ENCODE measurements around the gene UBE2E3. TPM values are rescaled to one million over a fixed set of nuclear protein-coding genes. Genes with fewer than 3 reads are reported as not detected.
A peak's percentile ranks its signal among the peaks of the same experiment; 100 is the strongest.

Gene UBE2E3
- total RNA-seq, 1 donor from 2014 or later: 33.8 TPM

- DNase-seq: no peak
- H3K9me3 ChIP-seq: no peaks in the 10 kb centered on the region
- TF ChIP-seq, protein P1, sequence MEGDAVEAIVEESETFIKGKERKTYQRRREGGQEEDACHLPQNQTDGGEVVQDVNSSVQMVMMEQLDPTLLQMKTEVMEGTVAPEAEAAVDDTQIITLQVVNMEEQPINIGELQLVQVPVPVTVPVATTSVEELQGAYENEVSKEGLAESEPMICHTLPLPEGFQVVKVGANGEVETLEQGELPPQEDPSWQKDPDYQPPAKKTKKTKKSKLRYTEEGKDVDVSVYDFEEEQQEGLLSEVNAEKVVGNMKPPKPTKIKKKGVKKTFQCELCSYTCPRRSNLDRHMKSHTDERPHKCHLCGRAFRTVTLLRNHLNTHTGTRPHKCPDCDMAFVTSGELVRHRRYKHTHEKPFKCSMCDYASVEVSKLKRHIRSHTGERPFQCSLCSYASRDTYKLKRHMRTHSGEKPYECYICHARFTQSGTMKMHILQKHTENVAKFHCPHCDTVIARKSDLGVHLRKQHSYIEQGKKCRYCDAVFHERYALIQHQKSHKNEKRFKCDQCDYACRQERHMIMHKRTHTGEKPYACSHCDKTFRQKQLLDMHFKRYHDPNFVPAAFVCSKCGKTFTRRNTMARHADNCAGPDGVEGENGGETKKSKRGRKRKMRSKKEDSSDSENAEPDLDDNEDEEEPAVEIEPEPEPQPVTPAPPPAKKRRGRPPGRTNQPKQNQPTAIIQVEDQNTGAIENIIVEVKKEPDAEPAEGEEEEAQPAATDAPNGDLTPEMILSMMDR (IDR thresholded peaks at IDR 0.05): no peak
These were observed 26.9 kb upstream of the UBE2E3 start for GRCh38 chr2:180953550-180953949.

DNA sequence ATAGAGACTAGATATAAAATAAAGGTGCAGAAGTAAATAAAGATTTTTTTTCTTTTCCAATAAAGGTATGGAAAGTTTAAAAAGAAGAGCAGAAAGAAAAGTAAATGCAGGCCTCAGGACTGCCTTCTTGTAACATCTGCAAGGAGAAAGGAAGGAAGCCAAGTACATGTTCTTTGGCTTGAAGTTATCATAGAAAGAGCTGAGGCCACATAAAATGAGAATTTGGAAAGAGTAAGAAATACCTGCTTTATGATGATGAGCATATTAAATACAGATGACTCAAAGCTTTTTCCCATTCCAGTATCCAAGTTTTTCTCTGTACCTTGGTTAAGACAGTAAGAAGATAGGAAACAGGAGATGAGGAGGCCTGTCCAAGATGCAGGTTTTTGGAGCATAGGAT is 25.3 kb upstream of the UBE2E3 start:
- intact Hi-C loops (cut with DNase I): no loop called here
- DNase-seq: no peak
- TF ChIP-seq, protein P1 (IDR thresholded peaks at IDR 0.05): no peak
- Histone ChIP-seq H3K27me3 (peaks cover 5% of the 10 kb centered on the region), H3K4me1 (no peaks in the 10 kb centered on the region), H3K27ac (no peak overlapping the region), H3K36me3 (no peaks in the 10 kb centered on the region), H3K9me3 (no peaks in the 10 kb centered on the region), H3K4me3 (no peak overlapping the region)
- ATAC-seq: no peak

More at GRCh38 chr2:180953550-180953949, 26.9 kb upstream of the UBE2E3 start:
- Histone ChIP-seq H3K36me3 (no peaks in the 10 kb centered on the region), H3K4me1 (no peaks in the 10 kb centered on the region), H3K4me3 (no peak overlapping the region), H3K27me3 (peaks cover 5% of the 10 kb centered on the region), H3K27ac (no peak overlapping the region)
- no peak for ATAC-seq
- intact Hi-C loops (cut with DNase I): no loop called here

GRCh38 chr2:180959787-180960186 is 20.6 kb upstream of the UBE2E3 start:
- intact Hi-C loops (cut with DNase I): no loop called here
- ATAC-seq (no peak), DNase-seq (no peak)
- Histone ChIP-seq H3K4me1 (no peaks in the 10 kb centered on the region), H3K36me3 (no peaks in the 10 kb centered on the region), H3K4me3 (no peak overlapping the region), H3K27me3 (no peaks in the 10 kb centered on the region), H3K27ac (no peak overlapping the region), H3K9me3 (no peaks in the 10 kb centered on the region)
- TF ChIP-seq, protein P1 (IDR thresholded peaks at IDR 0.05): no peak

GRCh38 chr2:180960982-180961381 is 19.4 kb upstream of the UBE2E3 start:
- ATAC-seq (peak; percentile 70), DNase-seq (no peak)
- no peaks in the 10 kb centered on the region for H3K27me3 ChIP-seq

GRCh38 chr2:180962727-180963314 is 17.6 kb upstream of the UBE2E3 start:
- Histone ChIP-seq H3K36me3 (no peaks in the 10 kb centered on the region), H3K9me3 (no peaks in the 10 kb centered on the region), H3K27me3 (no peaks in the 10 kb centered on the region), H3K27ac (no peak overlapping the region), H3K4me1 (no peaks in the 10 kb centered on the region), H3K4me3 (no peak overlapping the region)
- DNase-seq (no peak), ATAC-seq (no peak)
- TF ChIP-seq, protein P1 (IDR thresholded peaks at IDR 0.05): no peak
- intact Hi-C loops (cut with DNase I): no loop called here

More at GRCh38 chr2:180960982-180961381, 19.4 kb upstream of the UBE2E3 start:
- H3K36me3 ChIP-seq: no peaks in the 10 kb centered on the region
- no peaks in the 10 kb centered on the region for H3K9me3 ChIP-seq
- intact Hi-C loops (cut with DNase I): no loop called here
- H3K27ac ChIP-seq: no peak overlapping the region
- no peaks in the 10 kb centered on the region for H3K4me1 ChIP-seq
- H3K4me3 ChIP-seq: no peak overlapping the region
- TF ChIP-seq, protein P1 (IDR thresholded peaks at IDR 0.05): no peak

DNA sequence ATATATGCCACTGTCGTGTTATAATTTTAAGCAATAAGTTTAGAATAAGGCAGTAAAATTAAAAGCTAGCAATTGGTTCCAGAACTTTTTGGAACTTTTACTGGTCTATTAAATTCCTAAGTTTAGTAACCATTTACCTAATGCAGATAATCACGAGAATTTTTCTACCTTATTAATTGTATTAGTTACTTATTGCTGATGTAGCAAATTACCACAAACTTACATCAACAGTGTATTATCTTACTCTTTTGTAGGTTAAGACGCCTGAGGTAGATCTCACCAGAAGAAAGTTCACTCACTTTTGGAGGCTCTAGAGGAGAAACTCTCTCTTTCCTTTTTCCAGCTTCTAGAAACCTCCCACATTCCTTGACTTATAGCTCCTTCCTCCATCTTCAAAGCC is 14.0 kb upstream of the UBE2E3 start:
- no peak for ATAC-seq
- Histone ChIP-seq H3K27me3 (no peaks in the 10 kb centered on the region), H3K9me3 (no peaks in the 10 kb centered on the region), H3K4me3 (no peak overlapping the region), H3K36me3 (no peaks in the 10 kb centered on the region), H3K4me1 (no peaks in the 10 kb centered on the region), H3K27ac (no peak overlapping the region)
- TF ChIP-seq, protein P1 (IDR thresholded peaks at IDR 0.05): no peak
- no peak for DNase-seq
- intact Hi-C loops (cut with DNase I): no loop called here
